ENCODE data around the gene PLCB4.
A peak's percentile ranks its signal among the peaks of the same experiment; 100 is the strongest.

PLCB4 gene

GRCh38 chr20:9066191-9066590 is 2.7 kb upstream of the PLCB4 start:
- H3F3A ChIP-seq (ENCODE audit: low read depth), result 0 out of 2 replicates have a peak, but pooled peaks cover 5% of the 10 kb centered on the region
- peaks cover 24% of the 10 kb centered on the region for H3K4me1 ChIP-seq (ENCODE audit: insufficient read depth, low read length, poor library complexity, severe bottlenecking)
- H3K4me2 ChIP-seq (ENCODE audit: low read depth, low read length, poor library complexity, severe bottlenecking), result no peak overlapping the region
- H3K9ac ChIP-seq (ENCODE audit: low read depth, low read length, poor library complexity, severe bottlenecking), result no peak overlapping the region
- no peaks in the 10 kb centered on the region for H3K36me3 ChIP-seq (ENCODE audit: insufficient read depth, low read length)
- no peak for TF ChIP-seq EZH2phosphoT487 (IDR thresholded peaks at IDR 0.05; ENCODE audit: borderline replicate concordance)
- TF ChIP-seq CTCF (conservative IDR thresholded peaks at IDR 0.05; ENCODE audit: low read length), result no peak
- no peak overlapping the region for H2AFZ ChIP-seq (ENCODE audit: low read length)
- H4K20me1 ChIP-seq (ENCODE audit: insufficient read depth, low read length, poor library complexity, severe bottlenecking), result no peaks in the 10 kb centered on the region
- no peaks in the 10 kb centered on the region for H3K27me3 ChIP-seq (ENCODE audit: insufficient read depth, low read length, poor library complexity, severe bottlenecking)
- H3K9me3 ChIP-seq (ENCODE audit: insufficient read depth, low read depth, low read length), result no peaks in the 10 kb centered on the region
- no peaks in the 10 kb centered on the region for H3K9me2 ChIP-seq (replicated peaks; ENCODE audit: low read depth, low read length)
- H3K79me2 ChIP-seq (ENCODE audit: insufficient read depth, low read length), result peaks cover 19% of the 10 kb centered on the region
- H3K4me3 ChIP-seq (ENCODE audit: low read length, poor library complexity, severe bottlenecking), result no peak overlapping the region

DNA sequence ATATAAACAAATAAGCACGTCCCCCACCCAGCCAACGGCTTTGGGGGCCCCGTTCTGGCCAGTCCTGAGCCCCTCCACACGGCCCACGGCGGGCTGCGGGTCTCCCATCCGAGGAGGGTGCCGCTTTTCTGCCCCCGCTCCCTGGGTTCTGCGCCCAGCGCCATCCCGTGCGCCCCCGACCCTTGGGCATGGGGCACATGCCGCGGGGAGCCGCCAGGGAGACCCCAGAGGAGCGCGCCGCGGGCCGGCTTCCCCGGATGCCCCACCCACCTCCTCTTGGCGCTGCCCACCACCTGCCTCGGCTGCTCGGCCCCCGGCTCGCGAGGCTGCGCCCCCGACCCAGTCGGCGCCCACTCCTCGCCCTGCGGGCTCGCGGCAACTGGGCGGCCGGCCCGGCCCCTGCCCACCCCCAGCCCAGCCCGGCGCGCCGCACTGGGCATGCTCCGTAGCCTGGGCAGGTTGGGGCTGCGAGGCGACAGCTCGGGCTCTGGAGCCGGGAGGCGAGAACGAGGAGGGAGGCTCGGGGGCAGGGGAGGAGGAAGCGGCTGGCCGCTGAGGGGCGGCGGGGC is 570 bp upstream of the PLCB4 start:
- peak overlapping the region; percentile 94 for H3K4me3 ChIP-seq (ENCODE audit: low read length, poor library complexity, severe bottlenecking)
- peaks cover under 1% of the 10 kb centered on the region for H4K20me1 ChIP-seq (ENCODE audit: insufficient read depth, low read length, poor library complexity, severe bottlenecking)
- H2AFZ ChIP-seq (ENCODE audit: low read length), result peak overlapping the region; percentile 92
- H3K9ac ChIP-seq (ENCODE audit: low read depth, low read length, poor library complexity, severe bottlenecking), result peak overlapping the region; percentile 79
- H3K4me1 ChIP-seq (ENCODE audit: insufficient read depth, low read length, poor library complexity, severe bottlenecking), result peaks cover 44% of the 10 kb centered on the region
- H3K9me2 ChIP-seq (replicated peaks; ENCODE audit: low read depth, low read length), result no peaks in the 10 kb centered on the region
- H3K9me3 ChIP-seq (ENCODE audit: insufficient read depth, low read depth, low read length), result no peaks in the 10 kb centered on the region
- no peaks in the 10 kb centered on the region for H3K36me3 ChIP-seq (ENCODE audit: insufficient read depth, low read length)
- H3K79me2 ChIP-seq (ENCODE audit: insufficient read depth, low read length), result peaks cover 36% of the 10 kb centered on the region
- TF ChIP-seq CTCF (conservative IDR thresholded peaks at IDR 0.05; ENCODE audit: low read length) (no peak), EZH2phosphoT487 (IDR thresholded peaks at IDR 0.05; ENCODE audit: borderline replicate concordance) (no peak)
- peak overlapping the region; percentile 79 for H3K4me2 ChIP-seq (ENCODE audit: low read depth, low read length, poor library complexity, severe bottlenecking)
- H3K27me3 ChIP-seq (ENCODE audit: insufficient read depth, low read length, poor library complexity, severe bottlenecking), result no peaks in the 10 kb centered on the region
- H3F3A ChIP-seq (ENCODE audit: low read depth), result 0 out of 2 replicates have a peak, but pooled peaks cover 5% of the 10 kb centered on the region

DNA sequence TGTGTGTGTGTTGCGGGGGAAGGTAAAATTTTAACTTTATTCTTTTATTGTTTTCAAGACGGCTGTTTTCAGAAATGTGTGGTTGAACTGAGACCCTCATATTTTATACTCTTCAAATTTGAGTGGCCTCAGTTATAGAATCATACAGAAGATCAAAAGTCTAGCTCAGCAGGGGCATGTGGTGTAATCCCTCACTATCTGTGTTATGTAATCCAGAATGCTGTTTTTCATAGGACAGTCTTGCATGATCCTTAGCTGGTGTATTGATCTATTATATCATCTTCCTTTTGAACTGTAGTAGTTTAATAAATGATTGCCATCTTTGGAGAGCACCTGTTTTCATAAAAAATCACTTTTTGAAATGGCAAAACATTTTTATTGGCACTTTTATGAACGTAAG is 1.4 kb downstream of the PLCB4 start:
- Histone ChIP-seq H3F3A (ENCODE audit: low read depth) (0 out of 2 replicates have a peak, but pooled peaks cover 5% of the 10 kb centered on the region), H3K9me2 (replicated peaks; ENCODE audit: low read depth, low read length) (no peaks in the 10 kb centered on the region), H3K79me2 (ENCODE audit: insufficient read depth, low read length) (peaks cover 50% of the 10 kb centered on the region), H3K9ac (ENCODE audit: low read depth, low read length, poor library complexity, severe bottlenecking) (peak overlapping the region; percentile 79), H4K20me1 (ENCODE audit: insufficient read depth, low read length, poor library complexity, severe bottlenecking) (peaks cover 4% of the 10 kb centered on the region), H3K4me2 (ENCODE audit: low read depth, low read length, poor library complexity, severe bottlenecking) (peak overlapping the region; percentile 79), H3K36me3 (ENCODE audit: insufficient read depth, low read length) (no peaks in the 10 kb centered on the region), H3K4me1 (ENCODE audit: insufficient read depth, low read length, poor library complexity, severe bottlenecking) (peaks cover 44% of the 10 kb centered on the region), H3K4me3 (ENCODE audit: low read length, poor library complexity, severe bottlenecking) (peak overlapping the region; percentile 94), H3K9me3 (ENCODE audit: insufficient read depth, low read depth, low read length) (no peaks in the 10 kb centered on the region), H2AFZ (ENCODE audit: low read length) (no peak overlapping the region), H3K27me3 (ENCODE audit: insufficient read depth, low read length, poor library complexity, severe bottlenecking) (no peaks in the 10 kb centered on the region)
- TF ChIP-seq CTCF (conservative IDR thresholded peaks at IDR 0.05; ENCODE audit: low read length) (no peak), EZH2phosphoT487 (IDR thresholded peaks at IDR 0.05; ENCODE audit: borderline replicate concordance) (no peak)
